HepG2 (cell line): ENCODE results near the gene CDC42EP4. TPM values are rescaled to one million over a fixed set of nuclear protein-coding genes. Genes with fewer than 3 reads are reported as not detected.
A peak's percentile ranks its signal among the peaks of the same experiment; 100 is the strongest.

Source experiments
- ATF1 ChIP-seq: IDR thresholded peaks from 2 replicates; pipeline ENCODE4 v1.6.1; 2016; ENCODE audit warnings: mild to moderate bottlenecking, control low read depth
- FOXJ3 ChIP-seq: sonication (generic); formaldehyde crosslinking; IDR thresholded peaks from 2 replicates; pipeline ENCODE4 v1.4.0; 2020; ENCODE audit warnings: missing genetic modification reagents, mild to moderate bottlenecking, borderline replicate concordance
- HDAC1 ChIP-seq: sonication (generic); formaldehyde crosslinking; IDR thresholded peaks from 2 replicates; pipeline ENCODE4 v1.5.1; 2020; ENCODE audit warnings: mild to moderate bottlenecking, missing genetic modification reagents
- JUND ChIP-seq: sonication (generic); formaldehyde crosslinking; IDR thresholded peaks from 2 replicates; pipeline ENCODE4 v1.8.0; 2022; ENCODE audit warnings: mild to moderate bottlenecking, missing genetic modification reagents
- KDM5A ChIP-seq: fragments of 200-600 bp; sonication (generic); IDR thresholded peaks from 2 replicates; pipeline ENCODE4 v1.7.0; 2018; ENCODE audit warnings: antibody characterized with exemption, mild to moderate bottlenecking, low read length, borderline replicate concordance
- NFE2L1 ChIP-seq: sonication (generic); formaldehyde crosslinking; IDR thresholded peaks from 2 replicates; pipeline ENCODE4 v1.4.0; 2020; ENCODE audit warnings: missing genetic modification reagents, mild to moderate bottlenecking, borderline replicate concordance
- TOE1 ChIP-seq: sonication (generic); formaldehyde crosslinking; IDR thresholded peaks from 2 replicates; pipeline ENCODE4 v1.4.0; 2020; ENCODE audit warnings: mild to moderate bottlenecking, missing genetic modification reagents
- TP53 ChIP-seq: sonication (generic); formaldehyde crosslinking; conservative IDR thresholded peaks from 2 replicates; pipeline ENCODE4 v1.4.0; 2020; ENCODE audit warnings: missing genetic modification reagents
- ZFAT ChIP-seq: sonication (generic); formaldehyde crosslinking; conservative IDR thresholded peaks from 2 replicates; pipeline ENCODE4 v1.8.1; 2023; ENCODE audit warnings: missing genetic modification reagents, inconsistent platforms
- ZNF136 ChIP-seq: sonication (generic); formaldehyde crosslinking; IDR thresholded peaks from 2 replicates; pipeline ENCODE4 v1.8.1; 2022; ENCODE audit warnings: low read depth, mild to moderate bottlenecking, moderate library complexity, missing genetic modification reagents
- ZNF17 ChIP-seq: sonication (generic); formaldehyde crosslinking; IDR thresholded peaks from 2 replicates; pipeline ENCODE4 v1.5.0; 2020; ENCODE audit warnings: mild to moderate bottlenecking, missing genetic modification reagents
- ZNF549 ChIP-seq: sonication (generic); formaldehyde crosslinking; IDR thresholded peaks from 2 replicates; pipeline ENCODE4 v1.5.0; 2020; ENCODE audit warnings: missing genetic modification reagents
- ZNF629 ChIP-seq: sonication (generic); formaldehyde crosslinking; conservative IDR thresholded peaks from 2 replicates; pipeline ENCODE4 v1.5.0; 2020; ENCODE audit warnings: missing genetic modification reagents
- ZNF772 ChIP-seq: sonication (generic); formaldehyde crosslinking; IDR thresholded peaks from 2 replicates; pipeline ENCODE4 v1.5.0; 2020; ENCODE audit warnings: mild to moderate bottlenecking, missing genetic modification reagents
- polyA plus RNA-seq, 8 experiments: library from polyadenylated mRNA; depleted of rRNA in 3 of 8; stranded (reverse) in 7 of 8; unstranded in 1 of 8; fragments of >200 nt; fragmentation: Illumina TruSeq in 4 of 8; extraction: Trizol in 4 of 8; gene quantifications; 2 replicates each; pipeline versions ENCODE4 v1.2.1 to v1.2.3, GENCODE V29; 2011 to 2016; ENCODE audit warnings: low read depth in 4 of 8, missing spikeins in 1 of 8, mixed read lengths in 1 of 8; ENCODE audit not compliant: insufficient read depth in 1 of 8
- total RNA-seq, 5 experiments: library from RNA; depleted of rRNA; stranded (reverse); fragments of >200 nt; fragmentation: Illumina TruSeq; extraction: Trizol; gene quantifications; 2 replicates each; pipeline ENCODE4 v1.2.3, GENCODE V29; 2016; ENCODE audit warnings: low read depth in 1 of 5
- TF ChIP-seq, protein P1 (sequence below): sonication (generic); formaldehyde crosslinking; IDR thresholded peaks from 2 replicates; pipeline ENCODE4 v1.9.0; 2021; ENCODE audit warnings: missing genetic modification reagents, mild to moderate bottlenecking, borderline replicate concordance
- TF ChIP-seq, protein P2 (sequence below): sonication (generic); formaldehyde crosslinking; IDR thresholded peaks from 2 replicates; pipeline ENCODE4 v1.4.0; 2020; ENCODE audit warnings: mild to moderate bottlenecking, missing genetic modification reagents
- TF ChIP-seq, protein P3 (sequence below): sonication (generic); formaldehyde crosslinking; IDR thresholded peaks from 2 replicates; pipeline ENCODE4 v1.8.1; 2023; ENCODE audit warnings: missing genetic modification reagents, mild to moderate bottlenecking, borderline replicate concordance
- TF ChIP-seq, protein P4 (sequence below): sonication (generic); formaldehyde crosslinking; IDR thresholded peaks from 2 replicates; pipeline ENCODE4 v1.8.0; 2022; ENCODE audit warnings: mild to moderate bottlenecking, missing genetic modification reagents; ENCODE audit not compliant: insufficient replicate concordance
- TF ChIP-seq, protein P5 (sequence below): IDR thresholded peaks from 2 replicates; pipeline ENCODE4 v1.6.1; 2016
- TF ChIP-seq, protein P6 (sequence below): sonication (generic); formaldehyde crosslinking; IDR thresholded peaks from 2 replicates; pipeline ENCODE4 v1.4.0; 2020; ENCODE audit warnings: missing genetic modification reagents

CDC42EP4 gene
- total and polyA plus RNA-seq, 2 of the 13 experiments (the other 11 are each of a cell fraction or from before 2014, with no cell fraction given) = 19.0 to 54.0 TPM

DNA sequence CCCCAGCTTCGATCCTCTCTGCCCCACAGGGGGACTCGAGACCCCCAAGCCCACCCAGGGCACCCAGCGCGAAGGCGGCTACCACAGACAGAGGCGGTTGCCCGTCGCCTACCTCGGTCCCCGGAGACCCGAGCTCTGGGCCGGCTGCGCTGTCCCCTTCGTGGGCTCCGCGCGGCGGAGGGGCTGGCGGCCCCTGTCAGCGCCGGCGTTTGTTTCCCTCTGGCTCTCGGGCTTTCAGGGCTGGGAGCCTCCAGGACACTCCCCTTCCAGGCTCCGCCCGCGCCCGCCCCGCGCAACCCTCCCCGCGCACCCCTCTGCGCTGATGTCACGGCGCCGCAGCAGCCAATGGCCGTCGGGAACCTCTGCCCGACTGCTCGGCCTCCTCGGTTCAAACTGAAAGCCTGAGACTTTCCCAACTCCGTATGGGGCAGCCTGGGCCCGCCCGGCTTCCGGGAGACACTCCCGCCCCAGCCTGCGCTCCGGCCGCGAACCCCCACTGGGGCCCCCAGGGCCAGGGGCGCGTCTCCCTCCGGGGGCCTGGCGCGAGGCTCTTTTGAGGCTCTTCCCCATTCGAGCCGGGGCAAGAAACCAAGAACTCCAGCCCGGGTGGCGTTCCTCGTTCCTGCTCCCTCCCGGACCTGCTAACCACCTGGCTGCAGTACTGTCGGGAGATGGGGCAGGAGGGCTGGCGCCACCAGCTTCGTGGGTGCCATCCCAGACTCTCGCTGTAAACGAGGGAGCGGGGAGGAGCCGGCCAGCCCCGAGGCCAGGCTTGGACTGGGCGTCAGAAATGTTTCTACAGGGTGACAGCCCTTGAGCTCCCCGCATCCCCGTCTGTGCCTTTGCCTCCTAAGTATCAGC is at the start of gene CDC42EP4 (continued):
- TF ChIP-seq, protein P1, sequence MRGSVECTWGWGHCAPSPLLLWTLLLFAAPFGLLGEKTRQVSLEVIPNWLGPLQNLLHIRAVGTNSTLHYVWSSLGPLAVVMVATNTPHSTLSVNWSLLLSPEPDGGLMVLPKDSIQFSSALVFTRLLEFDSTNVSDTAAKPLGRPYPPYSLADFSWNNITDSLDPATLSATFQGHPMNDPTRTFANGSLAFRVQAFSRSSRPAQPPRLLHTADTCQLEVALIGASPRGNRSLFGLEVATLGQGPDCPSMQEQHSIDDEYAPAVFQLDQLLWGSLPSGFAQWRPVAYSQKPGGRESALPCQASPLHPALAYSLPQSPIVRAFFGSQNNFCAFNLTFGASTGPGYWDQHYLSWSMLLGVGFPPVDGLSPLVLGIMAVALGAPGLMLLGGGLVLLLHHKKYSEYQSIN = no peak
- TF ChIP-seq KDM5A = no peak; the same call in 1 of the 2 replicates
- no peak for TF ChIP-seq ATF1
- TF ChIP-seq, protein P2, sequence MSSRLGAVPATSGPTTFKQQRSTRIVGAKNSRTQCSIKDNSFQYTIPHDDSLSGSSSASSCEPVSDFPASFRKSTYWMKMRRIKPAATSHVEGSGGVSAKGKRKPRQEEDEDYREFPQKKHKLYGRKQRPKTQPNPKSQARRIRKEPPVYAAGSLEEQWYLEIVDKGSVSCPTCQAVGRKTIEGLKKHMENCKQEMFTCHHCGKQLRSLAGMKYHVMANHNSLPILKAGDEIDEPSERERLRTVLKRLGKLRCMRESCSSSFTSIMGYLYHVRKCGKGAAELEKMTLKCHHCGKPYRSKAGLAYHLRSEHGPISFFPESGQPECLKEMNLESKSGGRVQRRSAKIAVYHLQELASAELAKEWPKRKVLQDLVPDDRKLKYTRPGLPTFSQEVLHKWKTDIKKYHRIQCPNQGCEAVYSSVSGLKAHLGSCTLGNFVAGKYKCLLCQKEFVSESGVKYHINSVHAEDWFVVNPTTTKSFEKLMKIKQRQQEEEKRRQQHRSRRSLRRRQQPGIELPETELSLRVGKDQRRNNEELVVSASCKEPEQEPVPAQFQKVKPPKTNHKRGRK (CRISPR knock-in tag) = no peak
- TF ChIP-seq, protein P3, sequence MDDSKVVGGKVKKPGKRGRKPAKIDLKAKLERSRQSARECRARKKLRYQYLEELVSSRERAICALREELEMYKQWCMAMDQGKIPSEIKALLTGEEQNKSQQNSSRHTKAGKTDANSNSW = peak; percentile 81
- no peak for TF ChIP-seq TP53 (CRISPR knock-in tag)
- TF ChIP-seq, protein P4, sequence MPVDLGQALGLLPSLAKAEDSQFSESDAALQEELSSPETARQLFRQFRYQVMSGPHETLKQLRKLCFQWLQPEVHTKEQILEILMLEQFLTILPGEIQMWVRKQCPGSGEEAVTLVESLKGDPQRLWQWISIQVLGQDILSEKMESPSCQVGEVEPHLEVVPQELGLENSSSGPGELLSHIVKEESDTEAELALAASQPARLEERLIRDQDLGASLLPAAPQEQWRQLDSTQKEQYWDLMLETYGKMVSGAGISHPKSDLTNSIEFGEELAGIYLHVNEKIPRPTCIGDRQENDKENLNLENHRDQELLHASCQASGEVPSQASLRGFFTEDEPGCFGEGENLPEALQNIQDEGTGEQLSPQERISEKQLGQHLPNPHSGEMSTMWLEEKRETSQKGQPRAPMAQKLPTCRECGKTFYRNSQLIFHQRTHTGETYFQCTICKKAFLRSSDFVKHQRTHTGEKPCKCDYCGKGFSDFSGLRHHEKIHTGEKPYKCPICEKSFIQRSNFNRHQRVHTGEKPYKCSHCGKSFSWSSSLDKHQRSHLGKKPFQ (CRISPR knock-in tag) = no peak
- peak; percentile 79; the same call in 1 of the 2 replicates for TF ChIP-seq TOE1
- no peak for TF ChIP-seq ZFAT (CRISPR knock-in tag)
- no peak for TF ChIP-seq NFE2L1 (CRISPR knock-in tag)
- TF ChIP-seq, protein P5, sequence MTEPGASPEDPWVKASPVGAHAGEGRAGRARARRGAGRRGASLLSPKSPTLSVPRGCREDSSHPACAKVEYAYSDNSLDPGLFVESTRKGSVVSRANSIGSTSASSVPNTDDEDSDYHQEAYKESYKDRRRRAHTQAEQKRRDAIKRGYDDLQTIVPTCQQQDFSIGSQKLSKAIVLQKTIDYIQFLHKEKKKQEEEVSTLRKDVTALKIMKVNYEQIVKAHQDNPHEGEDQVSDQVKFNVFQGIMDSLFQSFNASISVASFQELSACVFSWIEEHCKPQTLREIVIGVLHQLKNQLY (CRISPR knock-in tag) = peak; percentile 41; the same call in 1 of the 2 replicates
- TF ChIP-seq JUND = no peak; the same call in 1 of the 2 replicates
- 0 out of 2 replicates have a peak, but pooled peaks have one; percentile 35 for TF ChIP-seq ZNF629 (CRISPR knock-in tag)
- TF ChIP-seq, protein P6, sequence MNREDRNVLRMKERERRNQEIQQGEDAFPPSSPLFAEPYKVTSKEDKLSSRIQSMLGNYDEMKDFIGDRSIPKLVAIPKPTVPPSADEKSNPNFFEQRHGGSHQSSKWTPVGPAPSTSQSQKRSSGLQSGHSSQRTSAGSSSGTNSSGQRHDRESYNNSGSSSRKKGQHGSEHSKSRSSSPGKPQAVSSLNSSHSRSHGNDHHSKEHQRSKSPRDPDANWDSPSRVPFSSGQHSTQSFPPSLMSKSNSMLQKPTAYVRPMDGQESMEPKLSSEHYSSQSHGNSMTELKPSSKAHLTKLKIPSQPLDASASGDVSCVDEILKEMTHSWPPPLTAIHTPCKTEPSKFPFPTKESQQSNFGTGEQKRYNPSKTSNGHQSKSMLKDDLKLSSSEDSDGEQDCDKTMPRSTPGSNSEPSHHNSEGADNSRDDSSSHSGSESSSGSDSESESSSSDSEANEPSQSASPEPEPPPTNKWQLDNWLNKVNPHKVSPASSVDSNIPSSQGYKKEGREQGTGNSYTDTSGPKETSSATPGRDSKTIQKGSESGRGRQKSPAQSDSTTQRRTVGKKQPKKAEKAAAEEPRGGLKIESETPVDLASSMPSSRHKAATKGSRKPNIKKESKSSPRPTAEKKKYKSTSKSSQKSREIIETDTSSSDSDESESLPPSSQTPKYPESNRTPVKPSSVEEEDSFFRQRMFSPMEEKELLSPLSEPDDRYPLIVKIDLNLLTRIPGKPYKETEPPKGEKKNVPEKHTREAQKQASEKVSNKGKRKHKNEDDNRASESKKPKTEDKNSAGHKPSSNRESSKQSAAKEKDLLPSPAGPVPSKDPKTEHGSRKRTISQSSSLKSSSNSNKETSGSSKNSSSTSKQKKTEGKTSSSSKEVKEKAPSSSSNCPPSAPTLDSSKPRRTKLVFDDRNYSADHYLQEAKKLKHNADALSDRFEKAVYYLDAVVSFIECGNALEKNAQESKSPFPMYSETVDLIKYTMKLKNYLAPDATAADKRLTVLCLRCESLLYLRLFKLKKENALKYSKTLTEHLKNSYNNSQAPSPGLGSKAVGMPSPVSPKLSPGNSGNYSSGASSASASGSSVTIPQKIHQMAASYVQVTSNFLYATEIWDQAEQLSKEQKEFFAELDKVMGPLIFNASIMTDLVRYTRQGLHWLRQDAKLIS (CRISPR knock-in tag) = no peak
- TF ChIP-seq ZNF17 (CRISPR knock-in tag) = peak; percentile 85; the same call in 1 of the 2 replicates
- TF ChIP-seq ZNF549 (CRISPR knock-in tag) = no peak
- TF ChIP-seq ZNF136 (CRISPR knock-in tag) = peak; percentile 85
- peak; percentile 58; the same call in 1 of the 2 replicates for TF ChIP-seq ZNF772 (CRISPR knock-in tag)
- TF ChIP-seq HDAC1 (CRISPR knock-in tag) = peak; percentile 92
- TF ChIP-seq FOXJ3 (CRISPR knock-in tag) = peak; percentile 41; the same call in 1 of the 2 replicates
